ENCODE measurements around the gene TAF4. TPM values are rescaled to one million over a fixed set of nuclear protein-coding genes. Genes with fewer than 3 reads are reported as not detected.
"Not testable (repeated sequence)": the region's sequence is repeated elsewhere in the genome, so short reads cannot be mapped to it uniquely, and the experiment has no call there.

The TAF4 gene
- total and polyA plus RNA-seq, 2 donors = 3.4 to 12.0 TPM

GRCh38 chr20:61949714-61950640, 115.7 kb downstream of the TAF4 start:
- 86% methylated on average over 21 of the region's 21 CpGs for WGBS
- no peak for DNase-seq (ENCODE audit: low read depth in 6 of 9, low spot score in 9 of 9)
- H3K4me3 ChIP-seq (ENCODE audit: low read length in 2 of 2) = no peak overlapping the region
- H3K27me3 ChIP-seq (ENCODE audit: control insufficient read depth in 2 of 2, insufficient read depth in 1 of 2, low read length in 1 of 2) = peaks cover 0 to 2% of the 10 kb centered on the region in 2 donors
- no peak overlapping the region for H3K27ac ChIP-seq (ENCODE audit: low read depth in 1 of 2, low read length in 1 of 2)
- H3K4me1 ChIP-seq (ENCODE audit: control insufficient read depth in 2 of 2, insufficient read depth in 2 of 2, low read length in 2 of 2) = no peaks in the 10 kb centered on the region
- no peaks in the 10 kb centered on the region for H3K9me3 ChIP-seq (ENCODE audit: control insufficient read depth in 2 of 2, insufficient read depth in 1 of 2, low read length in 1 of 2)
- no peaks in the 10 kb centered on the region for H3K36me3 ChIP-seq (ENCODE audit: control insufficient read depth in 2 of 2, insufficient read depth in 2 of 2, low read length in 1 of 2)

GRCh38 chr20:61949363-61949713, 116.3 kb downstream of the TAF4 start:
- 94% methylated on average over 7 of the region's 7 CpGs for WGBS
- Histone ChIP-seq H3K4me1 (ENCODE audit: control insufficient read depth in 2 of 2, insufficient read depth in 2 of 2, low read length in 2 of 2) (no peaks in the 10 kb centered on the region), H3K27ac (ENCODE audit: low read depth in 1 of 2, low read length in 1 of 2) (no peak overlapping the region), H3K27me3 (ENCODE audit: control insufficient read depth in 2 of 2, insufficient read depth in 1 of 2, low read length in 1 of 2) (no peaks in the 10 kb centered on the region), H3K36me3 (ENCODE audit: control insufficient read depth in 2 of 2, insufficient read depth in 2 of 2, low read length in 1 of 2) (no peaks in the 10 kb centered on the region), H3K4me3 (ENCODE audit: low read length in 2 of 2) (no peak overlapping the region), H3K9me3 (ENCODE audit: control insufficient read depth in 2 of 2, insufficient read depth in 1 of 2, low read length in 1 of 2) (no peaks in the 10 kb centered on the region)
- no peak for DNase-seq (ENCODE audit: low read depth in 6 of 9, low spot score in 9 of 9)

GRCh38 chr20:61948586-61949362, 116.9 kb downstream of the TAF4 start:
- no peak overlapping the region for H3K27ac ChIP-seq (ENCODE audit: low read depth in 1 of 2, low read length in 1 of 2)
- H3K4me3 ChIP-seq (ENCODE audit: low read length in 2 of 2) = no peak overlapping the region
- no peaks in the 10 kb centered on the region for H3K36me3 ChIP-seq (ENCODE audit: control insufficient read depth in 2 of 2, insufficient read depth in 2 of 2, low read length in 1 of 2)
- H3K27me3 ChIP-seq (ENCODE audit: control insufficient read depth in 2 of 2, insufficient read depth in 1 of 2, low read length in 1 of 2) = no peaks in the 10 kb centered on the region
- no peaks in the 10 kb centered on the region for H3K9me3 ChIP-seq (ENCODE audit: control insufficient read depth in 2 of 2, insufficient read depth in 1 of 2, low read length in 1 of 2)
- DNase-seq (ENCODE audit: low read depth in 6 of 9, low spot score in 9 of 9) = no peak
- H3K4me1 ChIP-seq (ENCODE audit: control insufficient read depth in 2 of 2, insufficient read depth in 2 of 2, low read length in 2 of 2) = no peaks in the 10 kb centered on the region
- WGBS = 88% methylated on average over 22 of the region's 22 CpGs

- H3K9me3 ChIP-seq (ENCODE audit: control insufficient read depth in 2 of 2, insufficient read depth in 1 of 2, low read length in 1 of 2); H3K4me3 ChIP-seq (ENCODE audit: low read length in 2 of 2); DNase-seq (ENCODE audit: low read depth in 6 of 9, low spot score in 9 of 9); H3K27me3 ChIP-seq (ENCODE audit: control insufficient read depth in 2 of 2, insufficient read depth in 1 of 2, low read length in 1 of 2); H3K4me1 ChIP-seq (ENCODE audit: control insufficient read depth in 2 of 2, insufficient read depth in 2 of 2, low read length in 2 of 2); H3K27ac ChIP-seq (ENCODE audit: low read depth in 1 of 2, low read length in 1 of 2); H3K36me3 ChIP-seq (ENCODE audit: control insufficient read depth in 2 of 2, insufficient read depth in 2 of 2, low read length in 1 of 2): not testable (repeated sequence)
- 88% methylated on average over 26 of the region's 28 CpGs for WGBS
Observed at GRCh38 chr20:61948056-61948455, 117.6 kb downstream of the TAF4 start.

GRCh38 chr20:61945495-61945894, 120.2 kb downstream of the TAF4 start:
- not testable (repeated sequence) for H3K27ac ChIP-seq (ENCODE audit: low read depth in 1 of 2, low read length in 1 of 2); H3K4me1 ChIP-seq (ENCODE audit: control insufficient read depth in 2 of 2, insufficient read depth in 2 of 2, low read length in 2 of 2); H3K4me3 ChIP-seq (ENCODE audit: low read length in 2 of 2); H3K9me3 ChIP-seq (ENCODE audit: control insufficient read depth in 2 of 2, insufficient read depth in 1 of 2, low read length in 1 of 2); DNase-seq (ENCODE audit: low read depth in 6 of 9, low spot score in 9 of 9); H3K36me3 ChIP-seq (ENCODE audit: control insufficient read depth in 2 of 2, insufficient read depth in 2 of 2, low read length in 1 of 2); H3K27me3 ChIP-seq (ENCODE audit: control insufficient read depth in 2 of 2, insufficient read depth in 1 of 2, low read length in 1 of 2)
- 73% methylated on average over 15 of the region's 29 CpGs for WGBS

- 83% methylated on average over 13 of the region's 34 CpGs for WGBS
- H3K27me3 ChIP-seq (ENCODE audit: control insufficient read depth in 2 of 2, insufficient read depth in 1 of 2, low read length in 1 of 2); H3K9me3 ChIP-seq (ENCODE audit: control insufficient read depth in 2 of 2, insufficient read depth in 1 of 2, low read length in 1 of 2); H3K4me3 ChIP-seq (ENCODE audit: low read length in 2 of 2); H3K27ac ChIP-seq (ENCODE audit: low read depth in 1 of 2, low read length in 1 of 2); H3K36me3 ChIP-seq (ENCODE audit: control insufficient read depth in 2 of 2, insufficient read depth in 2 of 2, low read length in 1 of 2); DNase-seq (ENCODE audit: low read depth in 6 of 9, low spot score in 9 of 9); H3K4me1 ChIP-seq (ENCODE audit: control insufficient read depth in 2 of 2, insufficient read depth in 2 of 2, low read length in 2 of 2): not testable (repeated sequence)
Observed at GRCh38 chr20:61944967-61945366, 120.7 kb downstream of the TAF4 start.

GRCh38 chr20:61942526-61942925, 123.2 kb downstream of the TAF4 start:
- Histone ChIP-seq H3K4me1 (ENCODE audit: control insufficient read depth in 2 of 2, insufficient read depth in 2 of 2, low read length in 2 of 2) (no peaks in the 10 kb centered on the region), H3K27me3 (ENCODE audit: control insufficient read depth in 2 of 2, insufficient read depth in 1 of 2, low read length in 1 of 2) (no peaks in the 10 kb centered on the region), H3K9me3 (ENCODE audit: control insufficient read depth in 2 of 2, insufficient read depth in 1 of 2, low read length in 1 of 2) (peaks cover 0 to 7% of the 10 kb centered on the region in 2 donors), H3K36me3 (ENCODE audit: control insufficient read depth in 2 of 2, insufficient read depth in 2 of 2, low read length in 1 of 2) (no peaks in the 10 kb centered on the region), H3K27ac (ENCODE audit: low read depth in 1 of 2, low read length in 1 of 2) (no peak overlapping the region), H3K4me3 (ENCODE audit: low read length in 2 of 2) (no peak overlapping the region)
- DNase-seq (ENCODE audit: low read depth in 6 of 9, low spot score in 9 of 9) = no peak
- 77% methylated on average over 9 of the region's 9 CpGs for WGBS

GRCh38 chr20:61941721-61942405, 123.8 kb downstream of the TAF4 start:
- no peak for DNase-seq (ENCODE audit: low read depth in 6 of 9, low spot score in 9 of 9)
- WGBS = 92% methylated on average over 16 of the region's 16 CpGs

More at GRCh38 chr20:61941721-61942405, 123.8 kb downstream of the TAF4 start:
- no peaks in the 10 kb centered on the region for H3K27me3 ChIP-seq (ENCODE audit: control insufficient read depth in 2 of 2, insufficient read depth in 1 of 2, low read length in 1 of 2)
- H3K9me3 ChIP-seq (ENCODE audit: control insufficient read depth in 2 of 2, insufficient read depth in 1 of 2, low read length in 1 of 2) = peaks cover 0 to 7% of the 10 kb centered on the region in 2 donors
- no peaks in the 10 kb centered on the region for H3K36me3 ChIP-seq (ENCODE audit: control insufficient read depth in 2 of 2, insufficient read depth in 2 of 2, low read length in 1 of 2)
- H3K4me1 ChIP-seq (ENCODE audit: control insufficient read depth in 2 of 2, insufficient read depth in 2 of 2, low read length in 2 of 2) = no peaks in the 10 kb centered on the region
- H3K4me3 ChIP-seq (ENCODE audit: low read length in 2 of 2) = no peak overlapping the region
- no peak overlapping the region for H3K27ac ChIP-seq (ENCODE audit: low read depth in 1 of 2, low read length in 1 of 2)

Measured in thymus (tissue), 11 donors.